Natural killer cell (primary cell): Measurements from ENCODE around the gene ENPP7. TPM values are rescaled to one million over a fixed set of nuclear protein-coding genes. Genes with fewer than 3 reads are reported as not detected.
"Not testable (repeated sequence)": the region's sequence is repeated elsewhere in the genome, so short reads cannot be mapped to it uniquely, and the experiment has no call there.

Experiments used
- ATAC-seq, 3 donors: fragments of 150-1000 bp in 2 of 3; fragments of 200-7000 bp in 1 of 3; cut with Tn5 transposase; 1 replicate in 1 of 3; 2 replicates in 2 of 3; pipeline ENCODE4 v1.10.0; 2021; ENCODE audit warnings: mild to moderate bottlenecking in 2 of 3, moderate library complexity in 2 of 3
- DNase-seq, 2 donors: peaks; one replicate each; pipeline versions ENCODE4 v3.0.0 to v3.0.0-alpha.2; 2013 to 2021; ENCODE audit warnings: mixed read lengths in 1 of 2
- H3K27ac ChIP-seq: one replicate; pipeline ENCODE4 v1.5.1; 2013; ENCODE audit warnings: mild to moderate bottlenecking, low read length
- H3K27me3 ChIP-seq: one replicate; pipeline ENCODE4 v1.6.1; 2013; ENCODE audit warnings: low read length; ENCODE audit not compliant: control insufficient read depth, insufficient read depth
- H3K36me3 ChIP-seq: one replicate; pipeline ENCODE4 v1.6.1; 2013; ENCODE audit warnings: low read length; ENCODE audit not compliant: control insufficient read depth, insufficient read depth
- H3K4me1 ChIP-seq: one replicate; pipeline ENCODE4 v1.6.1; 2013; ENCODE audit warnings: low read length; ENCODE audit not compliant: control insufficient read depth, insufficient read depth
- H3K4me3 ChIP-seq: one replicate; pipeline ENCODE4 v1.5.1; 2013; ENCODE audit warnings: low read length
- H3K9me3 ChIP-seq: one replicate; pipeline ENCODE4 v1.6.1; 2013; ENCODE audit warnings: low read length; ENCODE audit not compliant: control insufficient read depth, insufficient read depth
- H3K27ac Mint-ChIP-seq, 2 donors: one replicate each; pipeline ENCODE4 v1.8.0; 2022; ENCODE audit warnings: mild to moderate bottlenecking in 2 of 2, mixed read lengths in 2 of 2, moderate library complexity in 1 of 2
- H3K27me3 Mint-ChIP-seq, 2 donors: one replicate each; pipeline ENCODE4 v1.8.0; 2022; ENCODE audit warnings: low read depth in 2 of 2, mixed read lengths in 2 of 2
- H3K36me3 Mint-ChIP-seq: one replicate; pipeline ENCODE4 v1.8.0; 2022; ENCODE audit warnings: mixed read lengths
- H3K4me1 Mint-ChIP-seq, 2 donors: one replicate each; pipeline ENCODE4 v1.8.0; 2022; ENCODE audit warnings: mixed read lengths in 2 of 2
- H3K4me3 Mint-ChIP-seq: one replicate; pipeline ENCODE4 v1.8.0; 2022; ENCODE audit warnings: mild to moderate bottlenecking, moderate library complexity, mixed read lengths
- H3K9me3 Mint-ChIP-seq, 2 donors: one replicate each; pipeline ENCODE4 v1.8.0; 2022; ENCODE audit warnings: mixed read lengths in 2 of 2
- WGBS: methylation state at CpG from one replicate; pipeline ENCODE4 v1.1.7; 2013; ENCODE audit warnings: missing lambda C conversion rate; ENCODE audit not compliant: insufficient coverage; 5-methylcytosine and 5-hydroxymethylcytosine counted together
- intact Hi-C: fragments of 100-400 bp; cut with micrococcal nuclease; formaldehyde crosslinking; loops from one replicate; pipeline ENCODE4 v1.14.2; 2022
- total RNA-seq, 4 donors: library from RNA; stranded (reverse); fragments of 120-200 nt in 1 of 4; gene quantifications; one replicate each; pipeline versions ENCODE4 v1.2.3 to v1.2.4, GENCODE V29; 2013 to 2022
- TF ChIP-seq, protein P1 (sequence below): fragments of 200-600 bp; IDR thresholded peaks from one replicate; pipeline ENCODE4 v1.8.0; 2022; ENCODE audit warnings: antibody characterized with exemption

Gene ENPP7
- total RNA-seq, 3 donors from 2014 or later (not counting 1 experiment from before 2014, with no cell fraction given) = 0.95 TPM; not detected in 2

DNA sequence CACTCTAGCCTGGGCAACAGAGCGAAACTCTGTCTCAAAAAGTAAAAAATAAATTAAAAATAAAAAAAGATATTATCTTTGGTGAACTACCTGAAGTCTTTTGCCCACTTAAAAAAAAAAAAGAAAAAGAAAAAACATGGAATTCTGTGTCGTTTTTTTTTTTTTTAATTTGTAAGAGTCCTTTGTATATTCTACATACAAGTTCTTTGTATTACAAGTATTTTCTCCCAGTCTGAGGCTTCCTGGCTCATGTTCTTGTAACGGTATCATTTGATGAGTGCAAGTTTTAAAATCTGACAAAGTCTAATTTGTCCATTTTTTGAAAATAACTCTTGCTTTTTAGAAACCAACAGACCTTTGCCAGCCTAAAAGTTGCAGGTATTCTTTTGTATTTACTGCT is 35.0 kb downstream of the ENPP7 start:
- Histone ChIP-seq H3K4me3 (no peak overlapping the region), H3K9me3 (no peaks in the 10 kb centered on the region), H3K27me3 (no peaks in the 10 kb centered on the region), H3K27ac (no peak overlapping the region), H3K4me1 (no peaks in the 10 kb centered on the region), H3K36me3 (no peaks in the 10 kb centered on the region)
- no peak overlapping the region for H3K4me3 Mint-ChIP-seq
- H3K27me3 Mint-ChIP-seq = peaks cover 20 to 23% of the 10 kb centered on the region in 2 donors
- DNase-seq (no peak), ATAC-seq (no peak)
- H3K9me3 Mint-ChIP-seq = no peaks in the 10 kb centered on the region
- no peaks in the 10 kb centered on the region for H3K36me3 Mint-ChIP-seq
- TF ChIP-seq, protein P1, sequence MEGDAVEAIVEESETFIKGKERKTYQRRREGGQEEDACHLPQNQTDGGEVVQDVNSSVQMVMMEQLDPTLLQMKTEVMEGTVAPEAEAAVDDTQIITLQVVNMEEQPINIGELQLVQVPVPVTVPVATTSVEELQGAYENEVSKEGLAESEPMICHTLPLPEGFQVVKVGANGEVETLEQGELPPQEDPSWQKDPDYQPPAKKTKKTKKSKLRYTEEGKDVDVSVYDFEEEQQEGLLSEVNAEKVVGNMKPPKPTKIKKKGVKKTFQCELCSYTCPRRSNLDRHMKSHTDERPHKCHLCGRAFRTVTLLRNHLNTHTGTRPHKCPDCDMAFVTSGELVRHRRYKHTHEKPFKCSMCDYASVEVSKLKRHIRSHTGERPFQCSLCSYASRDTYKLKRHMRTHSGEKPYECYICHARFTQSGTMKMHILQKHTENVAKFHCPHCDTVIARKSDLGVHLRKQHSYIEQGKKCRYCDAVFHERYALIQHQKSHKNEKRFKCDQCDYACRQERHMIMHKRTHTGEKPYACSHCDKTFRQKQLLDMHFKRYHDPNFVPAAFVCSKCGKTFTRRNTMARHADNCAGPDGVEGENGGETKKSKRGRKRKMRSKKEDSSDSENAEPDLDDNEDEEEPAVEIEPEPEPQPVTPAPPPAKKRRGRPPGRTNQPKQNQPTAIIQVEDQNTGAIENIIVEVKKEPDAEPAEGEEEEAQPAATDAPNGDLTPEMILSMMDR = no peak
- intact Hi-C loops = no loop called here
- 100% methylated on average over 1 of the region's 3 CpGs for WGBS
- H3K27ac Mint-ChIP-seq = no peak overlapping the region
- H3K4me1 Mint-ChIP-seq = no peaks in the 10 kb centered on the region

DNA sequence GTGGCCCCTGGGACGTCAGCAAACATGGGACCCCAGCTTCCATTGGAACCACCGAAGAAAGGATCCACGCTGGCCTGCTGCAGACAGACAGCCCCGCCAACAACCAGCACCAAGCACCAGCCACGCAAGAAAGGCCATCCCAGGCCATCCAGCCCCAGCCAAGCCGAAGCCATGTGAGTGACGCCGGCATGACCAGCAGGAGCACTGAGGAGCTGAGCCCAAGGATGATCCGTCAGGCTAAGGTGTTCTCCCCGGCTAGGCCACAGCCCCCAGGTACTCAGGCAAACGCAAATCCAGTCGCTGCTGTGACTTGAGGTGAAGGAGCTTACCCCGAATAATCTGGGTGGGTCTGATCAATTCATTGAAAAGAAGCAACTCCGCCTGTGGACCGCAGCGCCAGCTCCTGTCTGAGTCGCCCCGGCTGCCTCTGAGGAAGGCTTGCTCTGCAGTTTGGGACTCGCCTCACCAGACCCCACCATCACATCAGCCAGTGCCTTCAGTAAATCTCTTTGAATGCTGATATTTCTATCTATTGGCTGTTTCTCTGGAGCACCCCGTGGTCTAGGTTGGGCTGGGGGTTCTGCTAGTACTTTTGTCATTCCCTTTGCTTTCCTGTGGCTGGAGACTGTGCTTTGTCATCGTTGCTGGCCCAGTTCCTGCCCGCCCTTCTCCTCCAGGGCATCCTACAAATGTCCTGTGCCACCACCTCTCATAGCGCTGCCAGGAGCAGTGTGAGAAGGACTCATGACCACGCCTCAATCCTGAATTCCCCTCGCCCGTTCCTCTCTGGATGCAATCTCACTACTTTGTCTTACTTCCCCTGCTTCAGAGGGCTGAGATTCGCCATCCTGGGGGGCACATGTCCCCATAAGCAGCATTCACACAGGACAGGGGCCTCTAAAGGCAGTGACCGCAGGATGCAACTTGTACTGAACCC is 39.1 kb downstream of the ENPP7 start:
- Histone ChIP-seq H3K9me3 (no peaks in the 10 kb centered on the region), H3K4me1 (no peaks in the 10 kb centered on the region), H3K27me3 (no peaks in the 10 kb centered on the region), H3K36me3 (no peaks in the 10 kb centered on the region), H3K27ac (no peak overlapping the region), H3K4me3 (no peak overlapping the region)
- Mint-ChIP-seq H3K27me3 (peaks cover 35 to 43% of the 10 kb centered on the region in 2 donors), H3K4me3 (no peak overlapping the region), H3K27ac (no peak overlapping the region), H3K9me3 (no peaks in the 10 kb centered on the region), H3K36me3 (no peaks in the 10 kb centered on the region), H3K4me1 (no peaks in the 10 kb centered on the region)
- DNase-seq (no peak), ATAC-seq (no peak)
- TF ChIP-seq, protein P1 = no peak
- intact Hi-C loops = no loop called here
- 75% methylated on average over 28 of the region's 28 CpGs for WGBS

DNA sequence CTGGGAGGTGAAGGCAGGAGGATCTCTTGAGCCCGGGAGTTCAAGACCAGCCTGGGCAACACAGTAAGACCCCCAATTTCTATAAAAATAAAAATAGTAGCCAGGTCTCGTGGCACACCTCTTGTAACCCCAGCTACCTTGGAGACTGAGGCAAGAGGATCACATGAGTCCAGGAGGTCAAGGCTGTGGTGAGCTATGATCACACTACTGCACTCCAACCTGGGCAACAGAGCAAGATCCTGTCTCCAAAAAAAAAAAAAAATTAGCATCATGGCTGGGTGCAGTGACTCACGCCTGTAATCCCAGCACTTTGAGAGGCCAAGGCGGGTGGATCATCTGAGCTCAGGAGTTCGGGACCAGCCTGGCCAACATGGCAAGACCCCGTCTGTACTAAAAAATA is 40.5 kb downstream of the ENPP7 start:
- H3K9me3 ChIP-seq = no peaks in the 10 kb centered on the region
- H3K27ac ChIP-seq = no peak overlapping the region
- no peak for DNase-seq
- H3K4me3 ChIP-seq = no peak overlapping the region
- Mint-ChIP-seq H3K4me3 (no peak overlapping the region), H3K36me3 (no peaks in the 10 kb centered on the region), H3K4me1 (no peaks in the 10 kb centered on the region), H3K9me3 (no peaks in the 10 kb centered on the region), H3K27ac (no peak overlapping the region), H3K27me3 (peaks cover 44 to 53% of the 10 kb centered on the region in 2 donors)
- no peak for ATAC-seq
- H3K4me1 ChIP-seq = no peaks in the 10 kb centered on the region
- intact Hi-C loops = no loop called here
- no peaks in the 10 kb centered on the region for H3K36me3 ChIP-seq
- TF ChIP-seq, protein P1 = no peak
- H3K27me3 ChIP-seq = peaks cover under 1% of the 10 kb centered on the region
- WGBS = 91% methylated on average over 6 of the region's 6 CpGs

DNA sequence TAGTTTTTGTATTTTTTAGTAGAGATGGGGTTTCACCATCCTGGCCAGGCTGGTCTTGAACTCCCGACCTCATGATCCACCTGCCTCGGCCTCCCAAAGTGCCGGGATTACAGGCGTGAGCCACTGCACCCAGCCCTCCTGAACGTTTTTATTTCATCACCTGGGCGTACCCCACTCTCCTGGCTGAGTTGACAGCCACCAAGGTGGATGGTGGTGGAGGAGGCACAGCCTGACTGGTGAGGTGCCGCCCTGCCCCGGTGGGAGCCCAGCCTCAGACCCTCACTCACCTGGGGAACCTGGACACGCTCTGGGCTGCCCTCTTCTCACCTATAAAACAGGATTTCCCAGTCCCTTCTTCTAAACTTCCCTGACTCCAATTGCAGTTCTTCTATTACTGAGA is 42.0 kb downstream of the ENPP7 start:
- H3K9me3 Mint-ChIP-seq, intact Hi-C loops, H3K27ac Mint-ChIP-seq, H3K4me3 Mint-ChIP-seq, DNase-seq, H3K36me3 Mint-ChIP-seq, H3K4me3 ChIP-seq, H3K4me1 ChIP-seq, H3K4me1 Mint-ChIP-seq, H3K9me3 ChIP-seq, H3K36me3 ChIP-seq, ATAC-seq, H3K27ac ChIP-seq: not testable (repeated sequence)
- 90% methylated on average over 9 of the region's 9 CpGs for WGBS
- H3K27me3 Mint-ChIP-seq = peaks cover 47 to 57% of the 10 kb centered on the region in 2 donors
- peaks cover 13% of the 10 kb centered on the region for H3K27me3 ChIP-seq
